ENCODE data around the gene UBA52. TPM values are rescaled to one million over a fixed set of nuclear protein-coding genes. Genes with fewer than 3 reads are reported as not detected.

Gene UBA52
- polyA plus RNA-seq, 3 donors, result 832 to 3,024 (median 896) TPM

GRCh38 chr19:18609717-18610051 is 38.0 kb downstream of the UBA52 start:
- Histone ChIP-seq H3K79me2 (ENCODE audit: insufficient read depth, low read length) (no peaks in the 10 kb centered on the region), H3K36me3 (replicated peaks in 1 of 2; ENCODE audit: control insufficient read depth in 1 of 2, insufficient read depth in 2 of 2, low read length in 2 of 2) (no peaks in the 10 kb centered on the region), H3K4me1 (ENCODE audit: control insufficient read depth in 1 of 2, insufficient read depth in 2 of 2, low read length in 2 of 2) (peaks cover 0 to 9% of the 10 kb centered on the region in 2 donors), H3K9me3 (replicated peaks in 1 of 2; ENCODE audit: control insufficient read depth in 1 of 2, insufficient read depth in 1 of 2, low read length in 2 of 2) (peaks cover 0 to 44% of the 10 kb centered on the region in 2 donors), H3K4me3 (replicated peaks in 1 of 3; ENCODE audit: low read depth in 2 of 3, low read length in 3 of 3) (no peak overlapping the region), H4K20me1 (ENCODE audit: insufficient read depth, low read length) (no peaks in the 10 kb centered on the region), H3K9ac (ENCODE audit: insufficient read depth, low read length, poor library complexity, severe bottlenecking) (no peak overlapping the region), H3K27ac (ENCODE audit: low read depth in 1 of 2, low read length in 2 of 2) (no peak overlapping the region), H2AFZ (ENCODE audit: insufficient read depth, low read depth, low read length, poor library complexity, severe bottlenecking) (no peak overlapping the region), H3K4me2 (replicated peaks; ENCODE audit: extremely low read depth, low read length, poor library complexity, severe bottlenecking) (no peak overlapping the region), H3K27me3 (ENCODE audit: control insufficient read depth in 2 of 2, insufficient read depth in 2 of 2, low read length in 2 of 2) (peaks cover 84 to 86% of the 10 kb centered on the region in 2 donors)
- H3K27me3 Mint-ChIP-seq (ENCODE audit: low read depth in 3 of 3), result peaks cover 80 to 94% (median 85%) of the 10 kb centered on the region in 3 donors
- peaks cover 3 to 5% of the 10 kb centered on the region in 2 donors for H3K36me3 Mint-ChIP-seq
- intact Hi-C loops (cut with micrococcal nuclease), result no loop called here
- peaks cover 0 to 35% (median 13%) of the 10 kb centered on the region in 7 donors for H3K9me3 Mint-ChIP-seq
- WGBS (ENCODE audit: insufficient coverage), result no CpG with 5 or more reads among the region's 2 CpGs
- H3K4me3 Mint-ChIP-seq, result peak overlapping the region in 1 of 2 donors; percentile 76
- no peak for DNase-seq
- H3K4me1 Mint-ChIP-seq, result peaks cover 12% of the 10 kb centered on the region
- TF ChIP-seq CTCF (IDR thresholded peaks at IDR 0.05), result no peak
- no peak overlapping the region for H3K27ac Mint-ChIP-seq

GRCh38 chr19:18610245-18610555 is 38.5 kb downstream of the UBA52 start:
- Mint-ChIP-seq H3K36me3 (peaks cover 3 to 5% of the 10 kb centered on the region in 2 donors), H3K9me3 (peaks cover 0 to 34% (median 14%) of the 10 kb centered on the region in 7 donors), H3K27me3 (ENCODE audit: low read depth in 3 of 3) (peaks cover 80 to 94% (median 85%) of the 10 kb centered on the region in 3 donors), H3K4me3 (peak overlapping the region in 1 of 2 donors; percentile 76), H3K27ac (no peak overlapping the region), H3K4me1 (peaks cover 12% of the 10 kb centered on the region)
- no peak overlapping the region for H2AFZ ChIP-seq (ENCODE audit: insufficient read depth, low read depth, low read length, poor library complexity, severe bottlenecking)
- DNase-seq, result no peak
- TF ChIP-seq CTCF (IDR thresholded peaks at IDR 0.05), result no peak
- no peaks in the 10 kb centered on the region for H4K20me1 ChIP-seq (ENCODE audit: insufficient read depth, low read length)
- no peaks in the 10 kb centered on the region for H3K36me3 ChIP-seq (replicated peaks in 1 of 2; ENCODE audit: control insufficient read depth in 1 of 2, insufficient read depth in 2 of 2, low read length in 2 of 2)
- H3K27me3 ChIP-seq (ENCODE audit: control insufficient read depth in 2 of 2, insufficient read depth in 2 of 2, low read length in 2 of 2), result peaks cover 81 to 86% of the 10 kb centered on the region in 2 donors
- WGBS (ENCODE audit: insufficient coverage), result 45% methylated on average over 2 of the region's 3 CpGs
- H3K4me2 ChIP-seq (replicated peaks; ENCODE audit: extremely low read depth, low read length, poor library complexity, severe bottlenecking), result no peak overlapping the region
- no peaks in the 10 kb centered on the region for H3K79me2 ChIP-seq (ENCODE audit: insufficient read depth, low read length)
- H3K4me3 ChIP-seq (replicated peaks in 1 of 3; ENCODE audit: low read depth in 2 of 3, low read length in 3 of 3), result no peak overlapping the region
- H3K4me1 ChIP-seq (ENCODE audit: control insufficient read depth in 1 of 2, insufficient read depth in 2 of 2, low read length in 2 of 2), result peaks cover 0 to 9% of the 10 kb centered on the region in 2 donors
- H3K9ac ChIP-seq (ENCODE audit: insufficient read depth, low read length, poor library complexity, severe bottlenecking), result no peak overlapping the region
- peaks cover 0 to 41% of the 10 kb centered on the region in 2 donors for H3K9me3 ChIP-seq (replicated peaks in 1 of 2; ENCODE audit: control insufficient read depth in 1 of 2, insufficient read depth in 1 of 2, low read length in 2 of 2)
- no peak overlapping the region for H3K27ac ChIP-seq (ENCODE audit: low read depth in 1 of 2, low read length in 2 of 2)
- intact Hi-C loops (cut with micrococcal nuclease), result no loop called here

Measured in CD14-positive monocyte (primary cell).